CD4-positive, alpha-beta T cell treated with Interleukin-2 at 100 ng/mL for 4 hours (primary cell): Measurements from ENCODE around the gene ZNF787.
"Not testable (repeated sequence)": the region's sequence is repeated elsewhere in the genome, so short reads cannot be mapped to it uniquely, and the experiment has no call there.

Experiments used
- DNase-seq: peaks from one replicate; pipeline ENCODE4 v3.0.0-alpha.2; 2020; ENCODE audit warnings: low spot score

Gene ZNF787

GRCh38 chr19:56121180-56122167, at the start of gene ZNF787:
Gene ZNF787, minus strand, starts transcription at chr19:56121295. Its CDS starts 18,078 bp downstream, at chr19:56103217.
- DNase-seq = peak; percentile 98

- no peak for DNase-seq
These were observed 49.2 kb upstream of the ZNF787 start for GRCh38 chr19:56170261-56170660.

DNA sequence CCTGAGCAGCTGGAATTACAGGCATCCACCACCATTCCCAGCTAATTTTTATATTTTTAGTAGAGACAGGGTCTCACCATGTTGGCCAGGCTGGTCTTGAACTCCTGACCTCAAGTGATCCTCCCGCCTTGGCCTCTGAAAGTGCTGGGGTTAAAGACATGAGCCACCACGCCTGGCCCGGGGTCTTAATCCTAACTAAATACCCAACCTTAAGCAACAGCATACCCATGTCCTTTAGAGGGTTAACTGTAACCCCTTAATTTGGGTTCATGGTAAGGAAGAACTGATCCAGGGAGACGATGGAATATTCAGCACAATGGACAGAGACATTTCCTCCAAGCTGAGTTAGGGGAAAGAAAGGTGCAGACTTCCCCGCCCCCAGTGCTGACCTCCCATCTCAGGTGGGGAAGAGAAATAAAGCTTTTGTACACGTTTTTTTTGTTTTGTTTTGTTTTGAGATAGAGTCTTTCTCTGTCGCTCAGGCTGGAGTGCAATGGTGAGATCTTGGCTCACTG, 46.0 kb upstream of the ZNF787 start:
- DNase-seq = no peak

GRCh38 chr19:56163097-56163496, 42.0 kb upstream of the ZNF787 start:
- DNase-seq = no peak

DNA sequence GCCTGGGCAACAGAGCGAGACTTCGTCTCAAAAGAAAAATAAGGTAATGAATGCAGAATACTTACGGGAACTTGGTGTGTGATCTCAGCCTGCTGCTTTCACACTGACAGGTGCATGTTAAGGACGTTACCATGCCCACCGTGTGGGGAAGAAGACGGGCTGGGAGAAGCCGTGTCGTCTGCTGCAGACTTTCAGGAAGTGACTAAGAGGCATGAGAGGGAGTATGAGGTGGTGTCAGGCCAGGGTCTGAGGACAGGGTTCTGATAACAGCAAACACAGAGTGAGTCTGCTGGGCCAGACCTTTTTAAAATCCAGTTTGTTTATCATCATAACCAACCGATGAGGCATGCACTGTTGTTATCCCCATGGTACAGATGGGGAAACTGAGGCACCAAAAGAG, 41.2 kb upstream of the ZNF787 start:
- DNase-seq = no peak

DNA sequence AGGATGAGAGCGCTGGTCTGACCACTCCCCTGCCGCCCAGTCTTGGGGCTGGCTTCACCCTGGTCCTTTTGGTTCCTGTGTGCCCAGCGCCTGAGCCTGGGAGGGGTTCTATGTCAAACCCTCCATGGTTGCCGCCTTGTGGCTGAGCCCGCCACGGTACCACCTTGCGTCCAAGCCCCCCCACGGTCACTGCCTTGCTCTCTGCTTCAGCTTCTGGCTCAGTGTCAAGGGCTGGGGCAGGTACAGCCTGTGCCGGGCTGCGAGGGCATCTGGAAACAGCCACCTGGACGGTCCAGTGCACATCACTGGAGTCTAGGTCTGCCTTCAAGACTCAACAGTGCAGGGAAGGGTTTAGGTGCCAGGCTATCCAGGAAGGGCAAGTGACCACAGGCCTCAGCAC, 40.4 kb upstream of the ZNF787 start:
- DNase-seq = no peak

GRCh38 chr19:56159622-56160271, 38.7 kb upstream of the ZNF787 start:
- DNase-seq = no peak

DNA sequence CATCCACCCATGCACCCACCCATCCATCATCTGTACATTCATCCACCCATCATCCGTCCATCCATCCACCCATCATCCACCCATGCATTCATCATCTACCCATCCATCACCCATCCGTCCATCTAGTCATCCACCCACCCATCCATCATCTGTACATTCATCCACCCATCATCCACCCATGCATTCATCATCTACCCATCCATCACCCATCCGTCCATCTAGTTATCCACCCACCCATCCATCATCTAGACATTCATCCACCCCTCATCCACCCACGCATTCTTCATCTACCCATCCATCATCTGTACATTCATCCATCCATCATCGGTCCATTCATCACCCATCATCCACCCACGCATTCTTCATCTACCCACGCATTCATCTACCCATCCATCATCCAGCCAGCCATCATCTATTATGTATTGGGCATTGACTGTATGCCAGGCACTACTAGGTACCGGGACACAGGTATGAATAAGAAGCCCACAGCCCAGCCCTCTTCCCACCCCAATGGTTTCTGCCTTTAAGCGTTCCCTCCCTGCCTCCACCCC, 38.0 kb upstream of the ZNF787 start:
- DNase-seq = no peak

- no peak for DNase-seq
These were observed 37.2 kb upstream of the ZNF787 start for GRCh38 chr19:56158170-56158757.

DNA sequence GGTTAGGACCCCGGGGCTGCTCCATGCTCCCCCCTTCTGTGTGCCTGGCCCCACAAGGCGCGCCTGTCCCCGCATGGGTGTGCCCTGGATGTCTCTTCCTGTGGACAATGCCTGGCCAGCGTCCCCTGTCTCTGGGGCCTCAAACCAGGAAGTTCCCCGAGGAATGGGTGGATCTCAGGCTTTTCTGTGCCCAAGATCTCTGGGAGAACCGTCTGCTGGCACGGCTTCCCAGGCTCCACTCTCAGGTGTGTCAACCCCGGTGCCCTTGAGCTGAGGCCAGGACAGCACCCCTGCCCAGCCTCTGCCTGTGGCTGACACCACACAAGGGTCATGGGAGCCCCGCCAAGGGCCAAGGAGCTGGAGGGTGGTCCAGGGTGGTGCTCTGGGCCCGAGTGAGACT, 35.7 kb upstream of the ZNF787 start:
- no peak for DNase-seq

DNA sequence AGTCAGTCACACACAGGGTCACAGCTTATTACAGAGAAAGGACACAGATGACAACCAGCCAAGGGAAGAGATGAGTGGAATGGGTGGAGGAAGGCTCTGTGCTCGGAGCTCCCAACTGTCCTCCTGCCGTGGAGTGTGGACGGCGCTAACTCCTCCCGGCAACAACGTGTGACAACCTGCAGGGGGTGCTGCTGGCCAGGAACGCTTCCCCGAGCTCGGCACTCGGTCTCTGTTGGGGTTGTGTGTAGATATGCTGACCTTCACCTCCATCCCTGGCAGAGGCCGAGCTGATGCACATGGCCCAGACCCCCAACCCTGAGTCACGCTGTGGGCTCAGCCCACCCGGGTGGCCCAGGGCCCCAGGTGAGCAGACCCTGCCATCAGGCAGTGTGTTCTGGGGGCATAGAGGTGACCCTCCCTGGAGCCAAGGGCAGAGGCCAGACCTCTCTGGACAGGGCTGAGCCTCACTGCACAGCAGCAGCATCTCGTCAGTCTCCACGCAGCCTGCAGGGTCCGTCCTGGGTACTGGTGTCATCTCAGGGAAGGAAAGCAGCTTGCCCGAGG, 34.1 kb upstream of the ZNF787 start:
- DNase-seq = no peak

- no peak for DNase-seq
These were observed 32.4 kb upstream of the ZNF787 start for GRCh38 chr19:56153507-56153906.

GRCh38 chr19:56152644-56153043, 31.5 kb upstream of the ZNF787 start:
- no peak for DNase-seq

- DNase-seq = no peak
These were observed 29.3 kb upstream of the ZNF787 start for GRCh38 chr19:56150358-56150757.

DNA sequence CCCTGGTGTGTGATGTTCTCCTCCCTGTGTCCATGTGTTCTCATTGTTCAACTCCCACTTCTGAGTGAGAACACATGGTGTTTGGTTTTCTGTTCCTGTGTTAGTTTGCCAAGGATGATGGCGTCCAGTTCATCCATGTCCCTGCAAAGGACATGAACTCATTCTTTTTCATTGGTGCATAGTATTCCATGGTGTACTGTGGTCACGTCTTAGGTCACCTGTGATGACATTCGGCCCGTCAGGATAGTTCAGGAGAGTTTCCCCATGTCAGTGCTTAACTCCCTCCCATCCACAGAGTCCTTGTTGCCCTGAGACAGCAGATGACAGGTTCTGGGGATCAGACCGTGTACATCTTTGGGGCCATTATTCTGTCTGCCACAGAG, 28.6 kb upstream of the ZNF787 start:
- no peak for DNase-seq

DNA sequence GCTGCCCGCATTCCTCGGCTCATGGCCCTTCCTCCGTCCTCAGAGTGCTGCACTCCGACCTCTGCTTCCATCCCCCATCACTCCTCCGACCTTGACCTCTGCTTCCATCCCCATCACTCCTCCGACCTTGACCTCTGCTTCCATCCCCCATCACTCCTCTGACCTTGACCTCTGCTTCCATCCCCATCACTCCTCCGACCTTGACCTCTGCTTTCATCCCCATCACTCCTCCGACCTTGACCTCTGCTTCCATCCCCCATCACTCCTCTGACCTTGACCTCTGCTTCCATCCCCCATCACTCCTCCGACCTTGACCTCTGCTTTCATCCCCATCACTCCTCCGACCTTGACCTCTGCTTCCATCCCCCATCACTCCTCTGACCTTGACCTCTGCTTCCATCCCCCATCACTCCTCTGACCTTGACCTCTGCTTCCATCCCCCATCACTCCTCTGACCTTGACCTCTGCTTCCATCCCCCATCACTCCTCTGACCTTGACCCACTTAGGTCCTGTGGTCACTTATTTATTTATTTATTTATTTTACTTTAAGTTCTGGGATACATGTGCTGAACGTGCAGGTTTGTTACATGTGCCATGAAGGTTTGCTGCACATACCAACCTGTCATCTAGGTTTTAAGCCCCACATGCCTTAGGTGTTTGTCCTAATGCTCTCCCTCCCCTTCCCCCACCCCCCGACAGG, 28.0 kb upstream of the ZNF787 start:
- not testable (repeated sequence) for DNase-seq

DNA sequence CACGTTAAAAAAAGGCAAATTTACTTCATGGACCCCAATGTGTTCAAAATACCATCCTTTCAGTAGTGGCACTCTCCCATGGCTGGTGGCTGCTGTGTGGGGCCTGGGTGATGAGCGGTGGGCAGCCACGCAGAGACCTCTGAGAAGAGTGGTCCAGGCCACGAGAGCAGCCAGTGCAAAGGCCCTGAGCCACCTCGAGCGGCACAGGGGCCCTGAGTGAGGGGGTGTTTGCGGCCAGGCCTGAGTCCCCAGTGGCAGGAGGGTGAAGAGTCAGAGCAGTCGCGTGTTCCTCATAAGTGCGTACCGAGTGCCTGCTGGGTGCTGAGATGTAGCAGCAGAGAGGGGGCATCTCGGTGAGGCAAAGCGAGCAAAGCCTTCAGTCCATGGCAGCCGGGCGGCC, 27.0 kb upstream of the ZNF787 start:
- DNase-seq = no peak

DNA sequence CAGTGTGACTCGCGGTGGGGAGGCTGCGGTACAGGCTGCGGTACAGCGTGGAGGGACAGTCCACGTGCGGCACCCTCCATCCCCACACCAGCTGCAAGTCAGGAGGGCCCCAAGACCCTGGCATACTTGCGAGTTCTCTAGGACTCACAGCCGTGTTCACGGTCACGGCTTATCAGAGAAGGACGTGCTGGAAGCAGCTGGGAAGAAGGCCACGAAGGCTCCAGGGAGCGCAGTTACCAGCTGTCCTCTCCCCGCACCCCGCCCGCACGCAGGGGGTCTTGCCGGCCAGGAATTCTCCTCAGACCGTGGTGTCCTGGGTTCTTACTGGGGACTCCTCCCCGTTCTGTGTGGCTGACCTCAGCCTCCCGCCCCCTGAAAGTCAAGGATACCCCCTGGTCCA, 26.2 kb upstream of the ZNF787 start:
- no peak for DNase-seq

DNA sequence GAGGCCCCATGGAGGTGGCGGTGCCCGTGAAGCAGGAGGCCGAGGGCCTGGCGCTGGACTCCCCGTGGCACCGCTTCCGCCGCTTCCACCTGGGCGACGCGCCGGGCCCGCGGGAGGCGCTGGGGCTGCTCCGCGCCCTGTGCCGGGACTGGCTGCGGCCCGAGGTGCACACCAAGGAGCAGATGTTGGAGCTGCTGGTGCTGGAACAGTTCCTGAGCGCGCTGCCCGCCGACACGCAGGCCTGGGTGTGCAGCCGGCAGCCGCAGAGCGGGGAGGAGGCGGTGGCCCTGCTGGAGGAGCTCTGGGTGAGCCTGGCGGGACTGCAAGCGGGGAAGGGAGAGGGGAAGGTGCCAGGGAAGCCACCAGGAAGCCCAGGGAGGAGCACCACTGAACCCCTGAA, 25.8 kb upstream of the ZNF787 start:
- DNase-seq = no peak

- no peak for DNase-seq
These were observed 24.6 kb upstream of the ZNF787 start for GRCh38 chr19:56145698-56146097.

- no peak for DNase-seq
These were observed 23.7 kb upstream of the ZNF787 start for GRCh38 chr19:56144831-56145230.
